Ammon's horn (tissue), 1 donor: ENCODE measurements around the gene SAMD4B.

Experiments
- DNase-seq: peaks from one replicate; pipeline ENCODE4 v3.0.0-alpha.2; 2016; ENCODE audit warnings: low spot score

The SAMD4B gene

GRCh38 chr19:39425744-39426143, 83.5 kb downstream of the SAMD4B start:
- DNase-seq, result no peak

- no peak for DNase-seq
Observed at GRCh38 chr19:39426170-39426569, 83.9 kb downstream of the SAMD4B start.

- no peak for DNase-seq
Observed at GRCh38 chr19:39427707-39428106, 85.5 kb downstream of the SAMD4B start.

GRCh38 chr19:39428283-39429112, 86.3 kb downstream of the SAMD4B start:
- DNase-seq, result no peak

- DNase-seq, result no peak
Observed at GRCh38 chr19:39430675-39431593, 88.7 kb downstream of the SAMD4B start.

- no peak for DNase-seq
Observed at GRCh38 chr19:39432677-39433025, 90.4 kb downstream of the SAMD4B start.

GRCh38 chr19:39433480-39434079, 91.4 kb downstream of the SAMD4B start:
- no peak for DNase-seq

- no peak for DNase-seq
Observed at GRCh38 chr19:39434123-39435076, 92.2 kb downstream of the SAMD4B start.
